WTC11 (cell line): Measurements from ENCODE around the gene CDX2. TPM values are rescaled to one million over a fixed set of nuclear protein-coding genes. Genes with fewer than 3 reads are reported as not detected.

Experiments
- ATAC-seq: fragments of 200-7000 bp; cut with Tn5 transposase; 2 replicates; pipeline ENCODE4 v1.10.0; 2021; ENCODE audit warnings: mild to moderate bottlenecking, moderate library complexity
- CTCF ChIA-PET: fragments of 300-600 bp; sonication (Branson Sonifier 250); formaldehyde crosslinking; loops from one replicate; lab custom pipeline; 2021; ENCODE audit warnings: antibody characterized with exemption; lab: Charles Lee
- POLR2A ChIA-PET: fragments of 350-600 bp; sonication (Branson Sonifier 250); formaldehyde crosslinking; loops from one replicate; lab custom pipeline; 2021; ENCODE audit warnings: antibody characterized with exemption; lab: Charles Lee
- DNase-seq: peaks from one replicate; pipeline ENCODE4 v3.0.0; 2021; ENCODE audit warnings: low spot score
- H3K27ac Mint-ChIP-seq: 2 replicates; pipeline ENCODE4 v1.8.0; 2021; ENCODE audit warnings: mixed read lengths
- H3K27me3 Mint-ChIP-seq: 2 replicates; pipeline ENCODE4 v1.8.0; 2021; ENCODE audit warnings: low read depth, mild to moderate bottlenecking, moderate library complexity, mixed read lengths
- H3K36me3 Mint-ChIP-seq: 2 replicates; pipeline ENCODE4 v1.8.0; 2021; ENCODE audit warnings: mixed read lengths
- H3K4me1 Mint-ChIP-seq: 2 replicates; pipeline ENCODE4 v1.8.0; 2022; ENCODE audit warnings: mixed read lengths
- H3K4me3 Mint-ChIP-seq: 2 replicates; pipeline ENCODE4 v1.8.0; 2021; ENCODE audit warnings: mild to moderate bottlenecking, moderate library complexity, mixed read lengths
- H3K9me3 Mint-ChIP-seq: 2 replicates; pipeline ENCODE4 v1.8.0; 2021; ENCODE audit warnings: mixed read lengths
- ATF1 ChIP-seq: sonication (generic); formaldehyde crosslinking; IDR thresholded peaks from 2 replicates; pipeline ENCODE4 v1.8.1; 2023; ENCODE audit warnings: mild to moderate bottlenecking, moderate library complexity, missing genetic modification reagents
- ATF3 ChIP-seq: sonication (generic); formaldehyde crosslinking; conservative IDR thresholded peaks from 2 replicates; pipeline ENCODE4 v1.8.1; 2022; ENCODE audit warnings: mild to moderate bottlenecking, missing genetic modification reagents
- ESRRA ChIP-seq: sonication (generic); formaldehyde crosslinking; IDR thresholded peaks from 2 replicates; pipeline ENCODE4 v1.8.1; 2022; ENCODE audit warnings: mild to moderate bottlenecking, missing genetic modification reagents, borderline replicate concordance
- ETV6 ChIP-seq: sonication (generic); formaldehyde crosslinking; IDR thresholded peaks from 2 replicates; pipeline ENCODE4 v1.8.1; 2022; ENCODE audit warnings: mild to moderate bottlenecking, missing genetic modification reagents
- FOXJ3 ChIP-seq: sonication (generic); formaldehyde crosslinking; IDR thresholded peaks from 2 replicates; pipeline ENCODE4 v1.9.0; 2021; ENCODE audit warnings: missing genetic modification reagents, mild to moderate bottlenecking, borderline replicate concordance
- FOXK1 ChIP-seq: sonication (generic); formaldehyde crosslinking; IDR thresholded peaks from 2 replicates; pipeline ENCODE4 v1.8.0; 2022; ENCODE audit warnings: mild to moderate bottlenecking, moderate library complexity, missing genetic modification reagents
- IRF2 ChIP-seq: sonication (generic); formaldehyde crosslinking; IDR thresholded peaks from 2 replicates; pipeline ENCODE4 v1.8.0; 2022; ENCODE audit warnings: low read depth, missing genetic modification reagents, borderline replicate concordance
- JAZF1 ChIP-seq: fragments of 250-450 bp; sonication (Bioruptor Pico); IDR thresholded peaks from 2 replicates; pipeline ENCODE4 v1.9.0; 2021; ENCODE audit warnings: moderate library complexity, mild to moderate bottlenecking, inconsistent platforms
- NFYB ChIP-seq: sonication (generic); formaldehyde crosslinking; conservative IDR thresholded peaks from 2 replicates; pipeline ENCODE4 v1.8.0; 2022; ENCODE audit warnings: low read depth, missing genetic modification reagents
- TCF7 ChIP-seq: sonication (generic); formaldehyde crosslinking; IDR thresholded peaks from 2 replicates; pipeline ENCODE4 v1.8.0; 2022; ENCODE audit warnings: mild to moderate bottlenecking, low read depth, missing genetic modification reagents, moderate library complexity
- TEAD1 ChIP-seq: sonication (generic); formaldehyde crosslinking; IDR thresholded peaks from 2 replicates; pipeline ENCODE4 v1.8.0; 2022; ENCODE audit warnings: mild to moderate bottlenecking, missing genetic modification reagents
- ZBTB43 ChIP-seq: sonication (generic); formaldehyde crosslinking; IDR thresholded peaks from 2 replicates; pipeline ENCODE4 v1.8.1; 2023; ENCODE audit warnings: mild to moderate bottlenecking, missing genetic modification reagents
- ZMAT4 ChIP-seq: fragments of 250-450 bp; sonication (Bioruptor Pico); IDR thresholded peaks from 2 replicates; pipeline ENCODE4 v1.9.0; 2021; ENCODE audit warnings: mild to moderate bottlenecking
- ZNF232 ChIP-seq: sonication (generic); formaldehyde crosslinking; IDR thresholded peaks from 2 replicates; pipeline ENCODE4 v1.8.0; 2022; ENCODE audit warnings: mild to moderate bottlenecking, missing genetic modification reagents
- ZNF423 ChIP-seq: fragments of 250-450 bp; sonication (Bioruptor Pico); IDR thresholded peaks from 2 replicates; pipeline ENCODE4 v2.1.2; 2022; ENCODE audit warnings: mild to moderate bottlenecking, moderate library complexity
- ZNF671 ChIP-seq: fragments of 250-450 bp; sonication (Bioruptor Pico); IDR thresholded peaks from 2 replicates; pipeline ENCODE4 v1.8.0; 2021; ENCODE audit warnings: mild to moderate bottlenecking
- total RNA-seq: library from RNA; stranded (reverse); gene quantifications from 3 replicates; pipeline ENCODE4 v1.2.3, GENCODE V29; 2021
- TF ChIP-seq, protein P1 (sequence below): sonication (generic); formaldehyde crosslinking; IDR thresholded peaks from 2 replicates; pipeline ENCODE4 v1.8.1; 2022; ENCODE audit warnings: low read depth, missing genetic modification reagents, borderline replicate concordance
- TF ChIP-seq, protein P2 (sequence below): sonication (generic); formaldehyde crosslinking; IDR thresholded peaks from 2 replicates; pipeline ENCODE4 v1.8.1; 2022; ENCODE audit warnings: mild to moderate bottlenecking, moderate library complexity, missing genetic modification reagents
- TF ChIP-seq, protein P3 (sequence below): sonication (generic); formaldehyde crosslinking; IDR thresholded peaks from 2 replicates; pipeline ENCODE4 v1.8.1; 2022; ENCODE audit warnings: low read depth, mild to moderate bottlenecking, moderate library complexity, missing genetic modification reagents, borderline replicate concordance
- TF ChIP-seq, protein P4 (sequence below): sonication (generic); formaldehyde crosslinking; IDR thresholded peaks from 2 replicates; pipeline ENCODE4 v1.8.1; 2023; ENCODE audit warnings: mild to moderate bottlenecking, missing genetic modification reagents, moderate library complexity
- TF ChIP-seq, protein P5 (sequence below): sonication (generic); formaldehyde crosslinking; IDR thresholded peaks from 2 replicates; pipeline ENCODE4 v1.8.1; 2023; ENCODE audit warnings: mild to moderate bottlenecking, missing genetic modification reagents, moderate library complexity
- TF ChIP-seq, protein P6 (sequence below): sonication (generic); formaldehyde crosslinking; IDR thresholded peaks from 2 replicates; pipeline ENCODE4 v1.8.0; 2023; ENCODE audit warnings: mild to moderate bottlenecking, missing genetic modification reagents

CDX2 gene
- total RNA-seq, 1 experiment from 2014 or later: 0.44 TPM

GRCh38 chr13:27962128-27962841 lies 6.8 kb downstream of the CDX2 start (continued):
- no peak for TF ChIP-seq FOXJ3 (CRISPR knock-in tag)
- TF ChIP-seq ESRRA (CRISPR knock-in tag): no peak
- TF ChIP-seq, protein P1, sequence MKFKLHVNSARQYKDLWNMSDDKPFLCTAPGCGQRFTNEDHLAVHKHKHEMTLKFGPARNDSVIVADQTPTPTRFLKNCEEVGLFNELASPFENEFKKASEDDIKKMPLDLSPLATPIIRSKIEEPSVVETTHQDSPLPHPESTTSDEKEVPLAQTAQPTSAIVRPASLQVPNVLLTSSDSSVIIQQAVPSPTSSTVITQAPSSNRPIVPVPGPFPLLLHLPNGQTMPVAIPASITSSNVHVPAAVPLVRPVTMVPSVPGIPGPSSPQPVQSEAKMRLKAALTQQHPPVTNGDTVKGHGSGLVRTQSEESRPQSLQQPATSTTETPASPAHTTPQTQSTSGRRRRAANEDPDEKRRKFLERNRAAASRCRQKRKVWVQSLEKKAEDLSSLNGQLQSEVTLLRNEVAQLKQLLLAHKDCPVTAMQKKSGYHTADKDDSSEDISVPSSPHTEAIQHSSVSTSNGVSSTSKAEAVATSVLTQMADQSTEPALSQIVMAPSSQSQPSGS (CRISPR knock-in tag): no peak
- no peak for TF ChIP-seq JAZF1 (CRISPR knock-in tag)
- TF ChIP-seq NFYB (CRISPR knock-in tag): no peak
- no peak for TF ChIP-seq FOXK1 (CRISPR knock-in tag)
- TF ChIP-seq, protein P2, sequence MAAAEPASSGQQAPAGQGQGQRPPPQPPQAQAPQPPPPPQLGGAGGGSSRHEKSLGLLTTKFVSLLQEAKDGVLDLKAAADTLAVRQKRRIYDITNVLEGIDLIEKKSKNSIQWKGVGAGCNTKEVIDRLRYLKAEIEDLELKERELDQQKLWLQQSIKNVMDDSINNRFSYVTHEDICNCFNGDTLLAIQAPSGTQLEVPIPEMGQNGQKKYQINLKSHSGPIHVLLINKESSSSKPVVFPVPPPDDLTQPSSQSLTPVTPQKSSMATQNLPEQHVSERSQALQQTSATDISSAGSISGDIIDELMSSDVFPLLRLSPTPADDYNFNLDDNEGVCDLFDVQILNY (CRISPR knock-in tag): no peak
- TF ChIP-seq IRF2 (CRISPR knock-in tag): no peak
- TF ChIP-seq, protein P3, sequence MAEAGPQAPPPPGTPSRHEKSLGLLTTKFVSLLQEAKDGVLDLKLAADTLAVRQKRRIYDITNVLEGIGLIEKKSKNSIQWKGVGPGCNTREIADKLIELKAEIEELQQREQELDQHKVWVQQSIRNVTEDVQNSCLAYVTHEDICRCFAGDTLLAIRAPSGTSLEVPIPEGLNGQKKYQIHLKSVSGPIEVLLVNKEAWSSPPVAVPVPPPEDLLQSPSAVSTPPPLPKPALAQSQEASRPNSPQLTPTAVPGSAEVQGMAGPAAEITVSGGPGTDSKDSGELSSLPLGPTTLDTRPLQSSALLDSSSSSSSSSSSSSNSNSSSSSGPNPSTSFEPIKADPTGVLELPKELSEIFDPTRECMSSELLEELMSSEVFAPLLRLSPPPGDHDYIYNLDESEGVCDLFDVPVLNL (CRISPR knock-in tag): no peak
- no peak for TF ChIP-seq ZBTB43 (CRISPR knock-in tag)
- TF ChIP-seq, protein P4, sequence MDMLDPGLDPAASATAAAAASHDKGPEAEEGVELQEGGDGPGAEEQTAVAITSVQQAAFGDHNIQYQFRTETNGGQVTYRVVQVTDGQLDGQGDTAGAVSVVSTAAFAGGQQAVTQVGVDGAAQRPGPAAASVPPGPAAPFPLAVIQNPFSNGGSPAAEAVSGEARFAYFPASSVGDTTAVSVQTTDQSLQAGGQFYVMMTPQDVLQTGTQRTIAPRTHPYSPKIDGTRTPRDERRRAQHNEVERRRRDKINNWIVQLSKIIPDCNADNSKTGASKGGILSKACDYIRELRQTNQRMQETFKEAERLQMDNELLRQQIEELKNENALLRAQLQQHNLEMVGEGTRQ (CRISPR knock-in tag): no peak
- no peak for TF ChIP-seq ATF1 (CRISPR knock-in tag)
- TF ChIP-seq, protein P5, sequence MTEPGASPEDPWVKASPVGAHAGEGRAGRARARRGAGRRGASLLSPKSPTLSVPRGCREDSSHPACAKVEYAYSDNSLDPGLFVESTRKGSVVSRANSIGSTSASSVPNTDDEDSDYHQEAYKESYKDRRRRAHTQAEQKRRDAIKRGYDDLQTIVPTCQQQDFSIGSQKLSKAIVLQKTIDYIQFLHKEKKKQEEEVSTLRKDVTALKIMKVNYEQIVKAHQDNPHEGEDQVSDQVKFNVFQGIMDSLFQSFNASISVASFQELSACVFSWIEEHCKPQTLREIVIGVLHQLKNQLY (CRISPR knock-in tag): no peak
- TF ChIP-seq, all 79 proteins: peak for 0

- no peaks in the 10 kb centered on the region for H3K9me3 Mint-ChIP-seq
- peak; percentile 65 for DNase-seq
- H3K4me1 Mint-ChIP-seq: peaks cover 44% of the 10 kb centered on the region
- no peaks in the 10 kb centered on the region for H3K36me3 Mint-ChIP-seq
- POLR2A ChIA-PET: no interaction called here
- peaks cover 100% of the 10 kb centered on the region for H3K27me3 Mint-ChIP-seq
- TF ChIP-seq ZNF671 (CRISPR knock-in tag): no peak
- TF ChIP-seq, protein P6, sequence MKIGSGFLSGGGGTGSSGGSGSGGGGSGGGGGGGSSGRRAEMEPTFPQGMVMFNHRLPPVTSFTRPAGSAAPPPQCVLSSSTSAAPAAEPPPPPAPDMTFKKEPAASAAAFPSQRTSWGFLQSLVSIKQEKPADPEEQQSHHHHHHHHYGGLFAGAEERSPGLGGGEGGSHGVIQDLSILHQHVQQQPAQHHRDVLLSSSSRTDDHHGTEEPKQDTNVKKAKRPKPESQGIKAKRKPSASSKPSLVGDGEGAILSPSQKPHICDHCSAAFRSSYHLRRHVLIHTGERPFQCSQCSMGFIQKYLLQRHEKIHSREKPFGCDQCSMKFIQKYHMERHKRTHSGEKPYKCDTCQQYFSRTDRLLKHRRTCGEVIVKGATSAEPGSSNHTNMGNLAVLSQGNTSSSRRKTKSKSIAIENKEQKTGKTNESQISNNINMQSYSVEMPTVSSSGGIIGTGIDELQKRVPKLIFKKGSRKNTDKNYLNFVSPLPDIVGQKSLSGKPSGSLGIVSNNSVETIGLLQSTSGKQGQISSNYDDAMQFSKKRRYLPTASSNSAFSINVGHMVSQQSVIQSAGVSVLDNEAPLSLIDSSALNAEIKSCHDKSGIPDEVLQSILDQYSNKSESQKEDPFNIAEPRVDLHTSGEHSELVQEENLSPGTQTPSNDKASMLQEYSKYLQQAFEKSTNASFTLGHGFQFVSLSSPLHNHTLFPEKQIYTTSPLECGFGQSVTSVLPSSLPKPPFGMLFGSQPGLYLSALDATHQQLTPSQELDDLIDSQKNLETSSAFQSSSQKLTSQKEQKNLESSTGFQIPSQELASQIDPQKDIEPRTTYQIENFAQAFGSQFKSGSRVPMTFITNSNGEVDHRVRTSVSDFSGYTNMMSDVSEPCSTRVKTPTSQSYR (CRISPR knock-in tag): peak; percentile 68; the same call in 1 of the 2 replicates
- peak; percentile 79; the same call in 1 of the 2 replicates for TF ChIP-seq TEAD1 (CRISPR knock-in tag)
- TF ChIP-seq ZNF232 (CRISPR knock-in tag): no peak
- no peak for TF ChIP-seq TCF7
- TF ChIP-seq ATF3: no peak
- no peak for TF ChIP-seq ZMAT4
- no peak for TF ChIP-seq ETV6 (CRISPR knock-in tag)
- TF ChIP-seq ZNF423 (CRISPR knock-in tag): peak; percentile 38; the same call in 1 of the 2 replicates
- ATAC-seq: peak; percentile 13
- CTCF ChIA-PET: interaction anchor here (0.7 to 3.6 kb wide), 23 partner anchors 8 to 600 kb away, joined by 3 to 46 read pairs (median 7); partner anchors contain the start of genes CDX2 and PDX1
- peak overlapping the region; percentile 55 for H3K4me3 Mint-ChIP-seq
- H3K27ac Mint-ChIP-seq: no peak overlapping the region
These were observed 7.7 kb downstream of the CDX2 start for GRCh38 chr13:27961227-27962085.
